Uterus (tissue), 4 donors: ENCODE data around the gene R3HDM2. TPM values are rescaled to one million over a fixed set of nuclear protein-coding genes. Genes with fewer than 3 reads are reported as not detected.
"Not testable (repeated sequence)": the region's sequence is repeated elsewhere in the genome, so short reads cannot be mapped to it uniquely, and the experiment has no call there.

Experiments
- DNase-seq, 2 donors: peaks; one replicate each; pipeline ENCODE4 v3.0.0-alpha.2; 2019 to 2020
- H3K27ac ChIP-seq, 2 donors: fragments of 200-600 bp; sonication (generic); 1 replicate in 1 of 2; 2 replicates in 1 of 2; pipeline ENCODE4 v1.5.1; 2016 to 2018
- H3K27me3 ChIP-seq, 2 donors: fragments of 200-600 bp; sonication (generic); one replicate each; pipeline ENCODE4 v1.5.1; 2018 to 2019; ENCODE audit warnings: control low read depth in 1 of 2
- H3K36me3 ChIP-seq, 2 donors: fragments of 200-600 bp; sonication (generic); one replicate each; pipeline ENCODE4 v1.5.1; 2019; ENCODE audit warnings: control low read depth in 1 of 2
- H3K4me1 ChIP-seq, 2 donors: fragments of 200-600 bp; sonication (generic); one replicate each; pipeline ENCODE4 v1.5.1; 2018 to 2019; ENCODE audit warnings: control low read depth in 1 of 2
- H3K4me3 ChIP-seq, 2 donors: fragments of 200-600 bp; sonication (generic); 1 replicate in 1 of 2; 2 replicates in 1 of 2; pipeline ENCODE4 v1.5.1; 2018 to 2019; ENCODE audit warnings: mild to moderate bottlenecking in 1 of 2
- H3K9me3 ChIP-seq, 2 donors: fragments of 200-600 bp; sonication (generic); one replicate each; pipeline ENCODE4 v1.5.1; 2019; ENCODE audit warnings: control low read depth in 1 of 2
- CTCF ChIP-seq, 4 experiments: fragments of 200-600 bp in 2 of 4; fragments of 450-650 bp in 2 of 4; sonication (generic) in 2 of 4; IDR thresholded peaks; one replicate each; pipeline ENCODE4 v1.5.1; 2016 to 2019; ENCODE audit warnings: antibody characterized with exemption in 4 of 4, mild to moderate bottlenecking in 2 of 4, moderate library complexity in 1 of 4
- POLR2A ChIP-seq, 2 donors: fragments of 450-650 bp; IDR thresholded peaks; one replicate each; pipeline ENCODE4 v1.6.1; 2016; ENCODE audit warnings: antibody characterized with exemption in 2 of 2, mild to moderate bottlenecking in 1 of 2, moderate library complexity in 1 of 2
- intact Hi-C: fragments of 100-400 bp; cut with DNase I; formaldehyde crosslinking; loops from one replicate; pipeline ENCODE4 v1.15.1; 2023; ENCODE audit warnings: low total_unique reads
- total RNA-seq, 4 donors: library from RNA; depleted of rRNA in 3 of 4; stranded (reverse); fragments of >200 nt in 3 of 4; gene quantifications; one replicate each; pipeline versions ENCODE4 v1.1.0 to v1.2.4, GENCODE V29; 2014 to 2023
- donor health status: DM: yes; HTN: yes; CAD: no.

The R3HDM2 gene
- total RNA-seq, 4 donors from 2014 or later = 9.4 to 89.0 (median 34.2) TPM

- H3K36me3 ChIP-seq = no peaks in the 10 kb centered on the region
- H3K27me3 ChIP-seq = no peaks in the 10 kb centered on the region
- H3K27ac ChIP-seq = no peak overlapping the region
- H3K4me1 ChIP-seq = peaks cover 0 to 7% of the 10 kb centered on the region in 2 donors
- H3K4me3 ChIP-seq = no peak overlapping the region
- TF ChIP-seq POLR2A (IDR thresholded peaks at IDR 0.05) (no peak), CTCF (IDR thresholded peaks at IDR 0.05) (no peak)
- intact Hi-C loops = no loop called here
- DNase-seq = no peak
- no peaks in the 10 kb centered on the region for H3K9me3 ChIP-seq
These were observed 17.8 kb upstream of the R3HDM2 start for GRCh38 chr12:57448669-57449068.

GRCh38 chr12:57446292-57446960 is 15.6 kb upstream of the R3HDM2 start:
- Histone ChIP-seq H3K36me3 (no peaks in the 10 kb centered on the region), H3K4me3 (no peak overlapping the region), H3K27me3 (no peaks in the 10 kb centered on the region), H3K27ac (no peak overlapping the region), H3K9me3 (peaks cover 0 to 3% of the 10 kb centered on the region in 2 donors), H3K4me1 (no peaks in the 10 kb centered on the region)
- intact Hi-C loops = no loop called here
- no peak for TF ChIP-seq POLR2A (IDR thresholded peaks at IDR 0.05)
- no peak for TF ChIP-seq CTCF (IDR thresholded peaks at IDR 0.05)
- DNase-seq = no peak

- no peak overlapping the region for H3K4me3 ChIP-seq
- no peaks in the 10 kb centered on the region for H3K27me3 ChIP-seq
- intact Hi-C loops = no loop called here
- DNase-seq = no peak
- no peaks in the 10 kb centered on the region for H3K36me3 ChIP-seq
- H3K9me3 ChIP-seq = peaks cover 0 to 3% of the 10 kb centered on the region in 2 donors
- H3K27ac ChIP-seq = no peak overlapping the region
- TF ChIP-seq CTCF (IDR thresholded peaks at IDR 0.05) (no peak), POLR2A (IDR thresholded peaks at IDR 0.05) (no peak)
- no peaks in the 10 kb centered on the region for H3K4me1 ChIP-seq
These were observed 13.9 kb upstream of the R3HDM2 start for GRCh38 chr12:57444744-57445143.

GRCh38 chr12:57444337-57444736 is 13.5 kb upstream of the R3HDM2 start:
- DNase-seq, intact Hi-C loops, H3K4me3 ChIP-seq, H3K9me3 ChIP-seq, H3K27me3 ChIP-seq, H3K27ac ChIP-seq, H3K4me1 ChIP-seq, H3K36me3 ChIP-seq: not testable (repeated sequence)

GRCh38 chr12:57441846-57442427 is 11.1 kb upstream of the R3HDM2 start:
- Histone ChIP-seq H3K4me3 (no peak overlapping the region), H3K36me3 (no peaks in the 10 kb centered on the region), H3K27ac (no peak overlapping the region), H3K27me3 (no peaks in the 10 kb centered on the region), H3K4me1 (no peaks in the 10 kb centered on the region), H3K9me3 (peaks cover 0 to 3% of the 10 kb centered on the region in 2 donors)
- DNase-seq = no peak
- TF ChIP-seq POLR2A (IDR thresholded peaks at IDR 0.05) (no peak), CTCF (IDR thresholded peaks at IDR 0.05) (no peak)
- intact Hi-C loops = no loop called here

- H3K4me1 ChIP-seq, H3K36me3 ChIP-seq, H3K4me3 ChIP-seq, H3K27me3 ChIP-seq, H3K9me3 ChIP-seq, intact Hi-C loops, H3K27ac ChIP-seq, DNase-seq: not testable (repeated sequence)
These were observed 10.6 kb upstream of the R3HDM2 start for GRCh38 chr12:57441393-57441792.
